Body of pancreas (tissue), 4 donors: ENCODE data around the gene GLP2R. TPM values are rescaled to one million over a fixed set of nuclear protein-coding genes. Genes with fewer than 3 reads are reported as not detected.

Experiments
- ATAC-seq: fragments of 150-250 bp; one replicate; pipeline ENCODE4 v1.9.1; 2016
- DNase-seq, 4 donors: peaks; one replicate each; pipeline ENCODE4 v3.0.0-alpha.2; 2019
- H3K27ac ChIP-seq, 4 donors: fragments of 200-600 bp; sonication (generic); 1 replicate in 3 of 4; 2 replicates in 1 of 4; pipeline versions ENCODE4 v1.5.1 to v1.6.1; 2016 to 2019; ENCODE audit warnings: mild to moderate bottlenecking in 1 of 4, mixed read lengths in 1 of 4, moderate library complexity in 1 of 4
- H3K27me3 ChIP-seq, 2 donors: fragments of 200-600 bp; sonication (generic); one replicate each; pipeline ENCODE4 v1.6.0; 2016; ENCODE audit warnings: mild to moderate bottlenecking in 1 of 2
- H3K36me3 ChIP-seq, 2 donors: fragments of 200-600 bp; sonication (generic); replicated peaks in 1 of 2; 2 replicates each; pipeline ENCODE4 v1.5.1; 2016; ENCODE audit warnings: low read depth in 2 of 2; ENCODE audit not compliant: insufficient read depth in 1 of 2
- H3K4me1 ChIP-seq: fragments of 200-600 bp; sonication (generic); one replicate; pipeline ENCODE4 v1.6.0; 2016
- H3K4me3 ChIP-seq, 2 donors: fragments of 200-600 bp; sonication (generic); 1 replicate in 1 of 2; 2 replicates in 1 of 2; pipeline ENCODE4 v1.5.1; 2016 to 2019
- H3K9me3 ChIP-seq, 3 donors: fragments of 200-600 bp; sonication (generic); 1 replicate in 2 of 3; 2 replicates in 1 of 3; pipeline ENCODE4 v1.5.1; 2016
- CTCF ChIP-seq, 7 experiments: fragments of 450-650 bp in 4 of 7; fragments of 200-600 bp in 3 of 7; sonication (generic) in 3 of 7; IDR thresholded peaks; one replicate each; pipeline ENCODE4 v1.5.1; 2016 to 2019; ENCODE audit warnings: antibody characterized with exemption in 7 of 7
- POLR2A ChIP-seq, 3 donors: fragments of 450-650 bp; IDR thresholded peaks; one replicate each; pipeline ENCODE4 v1.6.1; 2016; ENCODE audit warnings: antibody characterized with exemption in 3 of 3, mild to moderate bottlenecking in 2 of 3
- WGBS, 2 donors: methylation state at CpG; one replicate each; pipeline ENCODE4 v1.1.5; 2017; 5-methylcytosine and 5-hydroxymethylcytosine counted together
- intact Hi-C: fragments of 100-400 bp; cut with DNase I; formaldehyde crosslinking; loops from one replicate; pipeline ENCODE4 v1.15.1; 2023
- total RNA-seq, 2 donors: library from RNA; depleted of rRNA; stranded (reverse); fragments of >200 nt; gene quantifications; one replicate each; pipeline ENCODE4 v1.1.0, GENCODE V29; 2016

The GLP2R gene
- total RNA-seq, 2 donors from 2014 or later = 4.6 to 4.7 TPM

- Histone ChIP-seq H3K27me3 (no peaks in the 10 kb centered on the region), H3K36me3 (no peaks in the 10 kb centered on the region), H3K9me3 (no peaks in the 10 kb centered on the region), H3K4me1 (no peaks in the 10 kb centered on the region), H3K27ac (no peak overlapping the region), H3K4me3 (no peak overlapping the region)
- DNase-seq = no peak
- ATAC-seq = no peak
- 29 to 34% methylated on average over 11 of the region's 11 CpGs for WGBS, 2 donors
- no peak for TF ChIP-seq CTCF (IDR thresholded peaks at IDR 0.05)
- TF ChIP-seq POLR2A (IDR thresholded peaks at IDR 0.05) = no peak
- intact Hi-C loops = no loop called here
These were observed 14.2 kb upstream of the GLP2R start for GRCh38 chr17:9811537-9811936.

DNA sequence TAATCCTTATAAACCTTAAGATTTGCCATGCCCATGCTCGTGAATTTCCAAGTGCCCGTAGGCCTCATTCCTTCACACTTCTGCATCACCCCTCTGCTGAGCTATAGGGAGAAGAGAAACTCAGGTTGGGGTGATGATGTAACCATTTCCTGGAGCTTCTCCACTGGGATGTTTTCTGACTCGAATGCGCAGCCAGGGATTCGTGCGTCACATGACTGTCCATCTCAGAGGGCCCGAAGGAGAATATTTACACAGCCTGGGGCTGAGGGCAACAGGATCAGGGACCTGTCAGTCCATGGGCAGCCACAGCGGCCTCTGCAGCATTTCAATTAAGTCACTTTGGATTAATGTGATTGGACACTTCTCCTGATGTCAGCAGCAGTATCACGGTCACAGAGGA is 12.6 kb upstream of the GLP2R start:
- DNase-seq (no peak), ATAC-seq (no peak)
- intact Hi-C loops = no loop called here
- Histone ChIP-seq H3K27ac (no peak overlapping the region), H3K9me3 (no peaks in the 10 kb centered on the region), H3K4me1 (no peaks in the 10 kb centered on the region), H3K27me3 (no peaks in the 10 kb centered on the region), H3K36me3 (no peaks in the 10 kb centered on the region), H3K4me3 (no peak overlapping the region)
- TF ChIP-seq CTCF (IDR thresholded peaks at IDR 0.05) = no peak
- TF ChIP-seq POLR2A (IDR thresholded peaks at IDR 0.05) = no peak
- WGBS, 2 donors = 60 to 62% methylated on average over 9 of the region's 9 CpGs

DNA sequence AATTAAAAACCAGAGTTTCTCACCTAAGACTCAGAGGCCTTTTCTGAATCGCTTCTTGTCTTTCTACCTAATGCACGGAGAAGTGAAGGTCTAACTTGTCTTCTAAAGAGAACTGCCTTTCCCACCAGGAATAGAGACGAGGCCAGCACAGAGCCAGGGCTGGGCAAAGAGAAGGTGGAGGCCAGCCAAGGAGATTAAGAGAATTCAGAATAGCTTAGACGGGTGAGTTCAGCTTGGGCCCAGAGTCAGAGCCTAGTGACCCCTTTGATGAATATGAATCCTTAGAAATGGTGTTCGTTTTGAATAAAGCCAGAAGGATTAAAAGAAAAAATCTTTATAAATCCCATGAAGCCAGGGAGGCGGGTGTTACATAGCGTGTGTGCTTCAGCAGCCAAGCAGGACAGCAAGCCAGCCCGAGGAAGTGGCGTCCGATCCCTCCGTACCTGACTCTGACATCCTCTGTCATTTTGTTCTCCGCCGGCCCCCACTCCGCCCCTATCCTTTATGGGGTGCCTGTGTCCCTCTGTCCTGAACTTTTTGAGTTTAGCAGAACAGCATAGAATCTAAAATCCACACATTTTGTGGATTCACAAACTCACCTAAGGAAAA is 11.3 kb upstream of the GLP2R start:
- H3K4me3 ChIP-seq = no peak overlapping the region
- DNase-seq (no peak), ATAC-seq (no peak)
- H3K27ac ChIP-seq = no peak overlapping the region
- H3K4me1 ChIP-seq = no peaks in the 10 kb centered on the region
- no peaks in the 10 kb centered on the region for H3K36me3 ChIP-seq
- whole genome bisulfite sequencing, 2 donors = 60 to 68% methylated on average over 14 of the region's 14 CpGs
- intact Hi-C loops = no loop called here
- no peaks in the 10 kb centered on the region for H3K9me3 ChIP-seq
- H3K27me3 ChIP-seq = no peaks in the 10 kb centered on the region
- no peak for TF ChIP-seq POLR2A (IDR thresholded peaks at IDR 0.05)
- no peak for TF ChIP-seq CTCF (IDR thresholded peaks at IDR 0.05)

- TF ChIP-seq CTCF (IDR thresholded peaks at IDR 0.05) (no peak), POLR2A (IDR thresholded peaks at IDR 0.05) (no peak)
- Histone ChIP-seq H3K4me3 (no peak overlapping the region), H3K27me3 (no peaks in the 10 kb centered on the region), H3K9me3 (no peaks in the 10 kb centered on the region), H3K4me1 (no peaks in the 10 kb centered on the region), H3K27ac (no peak overlapping the region), H3K36me3 (no peaks in the 10 kb centered on the region)
- 40 to 79% methylated on average over 3 to 10 of the region's 10 CpGs for WGBS, 2 donors
- DNase-seq = no peak
- no peak for ATAC-seq
- intact Hi-C loops = no loop called here
These were observed 9.3 kb upstream of the GLP2R start for GRCh38 chr17:9816472-9816871.

DNA sequence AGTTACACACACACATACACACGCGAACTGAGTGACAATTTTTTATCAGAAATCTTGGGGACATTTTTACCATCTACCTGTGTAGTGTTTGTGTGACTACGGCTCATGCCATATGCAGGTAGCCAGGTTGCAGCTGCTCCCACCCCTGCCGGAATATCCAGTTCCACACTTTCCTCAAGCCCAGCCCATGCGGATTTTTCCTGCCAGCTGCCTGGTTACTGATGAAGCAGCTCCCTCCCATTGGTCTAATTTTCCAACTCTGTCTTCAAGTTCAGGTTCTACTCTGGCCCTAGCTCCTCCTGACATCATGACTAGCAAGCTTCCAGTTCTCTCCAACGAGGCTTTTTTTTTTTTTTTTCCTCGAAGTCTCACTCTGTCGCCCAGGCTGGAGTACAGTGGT is 8.6 kb upstream of the GLP2R start:
- 38 to 40% methylated on average over 8 of the region's 8 CpGs for WGBS, 2 donors
- ATAC-seq (peak; percentile 63), DNase-seq (peak; percentile 16 to 42 (median 27))
- H3K36me3 ChIP-seq = no peaks in the 10 kb centered on the region
- no peak overlapping the region for H3K27ac ChIP-seq
- H3K4me1 ChIP-seq = no peaks in the 10 kb centered on the region
- no peaks in the 10 kb centered on the region for H3K27me3 ChIP-seq
- no peaks in the 10 kb centered on the region for H3K9me3 ChIP-seq
- intact Hi-C loops = no loop called here
- no peak overlapping the region for H3K4me3 ChIP-seq
- TF ChIP-seq POLR2A (IDR thresholded peaks at IDR 0.05) (no peak), CTCF (IDR thresholded peaks at IDR 0.05) (no peak)
